Panc1 (cell line): ENCODE data around the gene TRIM4. TPM values are rescaled to one million over a fixed set of nuclear protein-coding genes. Genes with fewer than 3 reads are reported as not detected.

Experiments used
- ATAC-seq: fragments of 200-7000 bp; cut with Tn5 transposase; 2 replicates; pipeline ENCODE4 v1.9.1; 2020; ENCODE audit warnings: mild to moderate bottlenecking, moderate library complexity
- BruUV-seq: library from RNA; stranded (reverse); fragments of 400-500 nt; replicated peaks from 2 replicates; lab custom pipeline; 2021; lab: Mats Ljungman, UMichigan
- CTCF ChIA-PET: fragments of 300-600 bp; sonication (Branson Sonifier 250); formaldehyde crosslinking; loops from one replicate; lab custom pipeline; 2022; ENCODE audit warnings: antibody characterized with exemption; lab: Charles Lee
- POLR2A ChIA-PET: fragments of 300-600 bp; sonication (Branson Sonifier 250); formaldehyde crosslinking; loops from one replicate; lab custom pipeline; 2022; ENCODE audit warnings: antibody characterized with exemption; lab: Charles Lee
- DNase-seq: peaks from one replicate; pipeline ENCODE4 v3.0.0-alpha.2; 2010; ENCODE audit warnings: low read depth, low spot score
- H3K27ac ChIP-seq: 2 replicates; pipeline ENCODE4 v1.5.1; 2011; ENCODE audit warnings: mild to moderate bottlenecking, low read length, inconsistent platforms
- H3K27me3 ChIP-seq: fragments of 200-500 bp; sonication (Bioruptor generic); 2 replicates; pipeline ENCODE4 v1.6.0; 2014; ENCODE audit warnings: low read length, inconsistent platforms; ENCODE audit not compliant: control insufficient read depth, insufficient read depth
- H3K36me3 ChIP-seq: fragments of 200-500 bp; sonication (Bioruptor generic); 2 replicates; pipeline ENCODE4 v1.5.1; 2014; ENCODE audit warnings: inconsistent platforms, mild to moderate bottlenecking, low read length, moderate library complexity; ENCODE audit not compliant: control insufficient read depth, insufficient read depth
- H3K4me1 ChIP-seq: 2 replicates; pipeline ENCODE4 v1.5.1; 2011; ENCODE audit warnings: inconsistent platforms, mild to moderate bottlenecking, low read length, moderate library complexity; ENCODE audit not compliant: control insufficient read depth, insufficient read depth
- H3K4me3 ChIP-seq, 2 experiments: 2 replicates each; pipeline ENCODE4 v1.5.1; 2011 to 2012; ENCODE audit warnings: low read depth in 2 of 2, low read length in 2 of 2, mild to moderate bottlenecking in 2 of 2, inconsistent platforms in 1 of 2, moderate library complexity in 1 of 2
- H3K9me3 ChIP-seq: fragments of 200-500 bp; sonication (Bioruptor generic); 2 replicates; pipeline ENCODE4 v1.5.1; 2014; ENCODE audit warnings: low read depth, mild to moderate bottlenecking, inconsistent platforms, low read length, moderate library complexity; ENCODE audit not compliant: control insufficient read depth, insufficient read depth
- POLR2AphosphoS5 ChIP-seq: IDR thresholded peaks from 2 replicates; pipeline ENCODE4 v1.6.1; 2012; ENCODE audit warnings: mild to moderate bottlenecking, low read depth, low read length, moderate library complexity
- SIN3A ChIP-seq: IDR thresholded peaks from 2 replicates; pipeline ENCODE4 v1.6.1; 2012; ENCODE audit warnings: low read depth, mild to moderate bottlenecking, low read length, moderate library complexity, borderline replicate concordance; ENCODE audit not compliant: insufficient read depth
- TCF7L2 ChIP-seq: IDR thresholded peaks from 2 replicates; pipeline ENCODE4 v1.6.1; 2011; ENCODE audit warnings: mild to moderate bottlenecking, low read depth, low read length, inconsistent platforms
- in situ Hi-C: cut with HindIII; loops from 2 replicates; pipeline ENCODE4 v1.10.0; 2016; ENCODE audit warnings: low sequenced_read_pairs, low pct_unique_long_range_greater_than_20kb
- intact Hi-C: fragments of 100-400 bp; cut with micrococcal nuclease; formaldehyde crosslinking; loops from one replicate; pipeline ENCODE4 v1.10.0; 2022; ENCODE audit not compliant: unreplicated experiment
- total RNA-seq: library from RNA; stranded (reverse); gene quantifications from one replicate; pipeline ENCODE4 v1.2.1, GENCODE V29; 2021; ENCODE audit not compliant: unreplicated experiment
- TF ChIP-seq, protein P1 (sequence below), 2 experiments: IDR thresholded peaks; 2 replicates each; pipeline ENCODE4 v1.6.1; 2011 to 2012; ENCODE audit warnings: low read depth in 2 of 2, control low read depth in 1 of 2, low read length in 1 of 2, mild to moderate bottlenecking in 1 of 2, moderate library complexity in 1 of 2; ENCODE audit not compliant: insufficient read depth in 1 of 2
- TF ChIP-seq, protein P2 (sequence below): fragments of 450-650 bp; IDR thresholded peaks from 2 replicates; pipeline ENCODE4 v1.5.1; 2017; ENCODE audit warnings: mild to moderate bottlenecking

TRIM4 gene
- total RNA-seq, 1 experiment from 2014 or later: 28.1 TPM

DNA sequence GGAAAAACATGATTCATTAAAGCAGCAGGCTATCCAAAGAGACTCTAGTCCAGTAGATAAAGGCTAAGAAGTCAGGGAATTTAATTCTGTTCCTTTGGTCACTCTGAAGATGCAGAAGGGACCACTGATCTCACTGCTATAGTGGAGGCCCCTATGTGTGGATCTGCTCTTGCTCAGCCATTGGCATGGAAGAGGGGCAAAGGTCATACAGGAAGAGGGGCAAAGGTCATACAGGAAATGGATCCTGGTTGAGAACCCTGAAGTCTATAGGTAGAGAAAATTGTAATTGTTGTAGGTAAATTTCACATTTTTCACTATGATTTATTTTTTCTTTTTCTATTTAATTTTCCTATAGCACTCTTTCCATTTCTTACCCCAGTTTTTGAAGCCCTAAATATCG lies 64.1 kb downstream of the TRIM4 start:
- H3K9me3 ChIP-seq: no peaks in the 10 kb centered on the region
- ATAC-seq: no peak
- in situ Hi-C loops (no loop called here), intact Hi-C loops (loop anchor here (5.0 kb wide), 1 partner anchor 208 kb away; no protein-coding TSS in a partner anchor)
- BruUV-seq: no TSS peak
- TF ChIP-seq, protein P1, sequence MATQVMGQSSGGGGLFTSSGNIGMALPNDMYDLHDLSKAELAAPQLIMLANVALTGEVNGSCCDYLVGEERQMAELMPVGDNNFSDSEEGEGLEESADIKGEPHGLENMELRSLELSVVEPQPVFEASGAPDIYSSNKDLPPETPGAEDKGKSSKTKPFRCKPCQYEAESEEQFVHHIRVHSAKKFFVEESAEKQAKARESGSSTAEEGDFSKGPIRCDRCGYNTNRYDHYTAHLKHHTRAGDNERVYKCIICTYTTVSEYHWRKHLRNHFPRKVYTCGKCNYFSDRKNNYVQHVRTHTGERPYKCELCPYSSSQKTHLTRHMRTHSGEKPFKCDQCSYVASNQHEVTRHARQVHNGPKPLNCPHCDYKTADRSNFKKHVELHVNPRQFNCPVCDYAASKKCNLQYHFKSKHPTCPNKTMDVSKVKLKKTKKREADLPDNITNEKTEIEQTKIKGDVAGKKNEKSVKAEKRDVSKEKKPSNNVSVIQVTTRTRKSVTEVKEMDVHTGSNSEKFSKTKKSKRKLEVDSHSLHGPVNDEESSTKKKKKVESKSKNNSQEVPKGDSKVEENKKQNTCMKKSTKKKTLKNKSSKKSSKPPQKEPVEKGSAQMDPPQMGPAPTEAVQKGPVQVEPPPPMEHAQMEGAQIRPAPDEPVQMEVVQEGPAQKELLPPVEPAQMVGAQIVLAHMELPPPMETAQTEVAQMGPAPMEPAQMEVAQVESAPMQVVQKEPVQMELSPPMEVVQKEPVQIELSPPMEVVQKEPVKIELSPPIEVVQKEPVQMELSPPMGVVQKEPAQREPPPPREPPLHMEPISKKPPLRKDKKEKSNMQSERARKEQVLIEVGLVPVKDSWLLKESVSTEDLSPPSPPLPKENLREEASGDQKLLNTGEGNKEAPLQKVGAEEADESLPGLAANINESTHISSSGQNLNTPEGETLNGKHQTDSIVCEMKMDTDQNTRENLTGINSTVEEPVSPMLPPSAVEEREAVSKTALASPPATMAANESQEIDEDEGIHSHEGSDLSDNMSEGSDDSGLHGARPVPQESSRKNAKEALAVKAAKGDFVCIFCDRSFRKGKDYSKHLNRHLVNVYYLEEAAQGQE (IDR thresholded peaks at IDR 0.05; ENCODE audit: insufficient read depth in 1 of 2, low read depth in 2 of 2, low read length in 1 of 2): no peak
- TF ChIP-seq TCF7L2: no peak
- TF ChIP-seq, protein P2, sequence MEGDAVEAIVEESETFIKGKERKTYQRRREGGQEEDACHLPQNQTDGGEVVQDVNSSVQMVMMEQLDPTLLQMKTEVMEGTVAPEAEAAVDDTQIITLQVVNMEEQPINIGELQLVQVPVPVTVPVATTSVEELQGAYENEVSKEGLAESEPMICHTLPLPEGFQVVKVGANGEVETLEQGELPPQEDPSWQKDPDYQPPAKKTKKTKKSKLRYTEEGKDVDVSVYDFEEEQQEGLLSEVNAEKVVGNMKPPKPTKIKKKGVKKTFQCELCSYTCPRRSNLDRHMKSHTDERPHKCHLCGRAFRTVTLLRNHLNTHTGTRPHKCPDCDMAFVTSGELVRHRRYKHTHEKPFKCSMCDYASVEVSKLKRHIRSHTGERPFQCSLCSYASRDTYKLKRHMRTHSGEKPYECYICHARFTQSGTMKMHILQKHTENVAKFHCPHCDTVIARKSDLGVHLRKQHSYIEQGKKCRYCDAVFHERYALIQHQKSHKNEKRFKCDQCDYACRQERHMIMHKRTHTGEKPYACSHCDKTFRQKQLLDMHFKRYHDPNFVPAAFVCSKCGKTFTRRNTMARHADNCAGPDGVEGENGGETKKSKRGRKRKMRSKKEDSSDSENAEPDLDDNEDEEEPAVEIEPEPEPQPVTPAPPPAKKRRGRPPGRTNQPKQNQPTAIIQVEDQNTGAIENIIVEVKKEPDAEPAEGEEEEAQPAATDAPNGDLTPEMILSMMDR: no peak
- no peak for TF ChIP-seq SIN3A
- H3K27me3 ChIP-seq: peaks cover 8% of the 10 kb centered on the region; the same call in 1 of the 2 replicates
- H3K4me3 ChIP-seq: no peak overlapping the region
- no peak overlapping the region for H3K27ac ChIP-seq
- H3K36me3 ChIP-seq: no peaks in the 10 kb centered on the region
- ChIA-PET CTCF (no interaction called here), POLR2A (no interaction called here)
- DNase-seq: no peak
- H3K4me1 ChIP-seq: no peaks in the 10 kb centered on the region

- Histone ChIP-seq H3K27ac (no peak overlapping the region), H3K9me3 (no peaks in the 10 kb centered on the region), H3K4me3 (no peak overlapping the region), H3K36me3 (no peaks in the 10 kb centered on the region), H3K27me3 (peaks cover 16% of the 10 kb centered on the region; the same call in 1 of the 2 replicates), H3K4me1 (no peaks in the 10 kb centered on the region)
- intact Hi-C loops: no loop called here
- DNase-seq (no peak), ATAC-seq (no peak)
- in situ Hi-C loops: no loop called here
- CTCF ChIA-PET: no interaction called here
- POLR2A ChIA-PET: no interaction called here
- TF ChIP-seq, protein P1 (IDR thresholded peaks at IDR 0.05; ENCODE audit: insufficient read depth in 1 of 2, low read depth in 2 of 2, low read length in 1 of 2): no peak
- TF ChIP-seq POLR2AphosphoS5: no peak
- TF ChIP-seq, protein P2: no peak
- TF ChIP-seq SIN3A: no peak
- no peak for TF ChIP-seq TCF7L2
- no TSS peak for BruUV-seq
Observed at GRCh38 chr7:99848420-99849216, 70.7 kb downstream of the TRIM4 start.
